Hepatic stellate cell (primary cell): ENCODE results near the gene DNAH5.

Source experiments
- DNase-seq: peaks from one replicate; pipeline ENCODE4 v3.0.0; 2011; ENCODE audit warnings: low spot score

The DNAH5 gene

GRCh38 chr5:13731121-13731628 is 213.3 kb downstream of the DNAH5 start:
- no peak for DNase-seq

GRCh38 chr5:13708906-13709305 is 235.6 kb downstream of the DNAH5 start:
- DNase-seq: no peak

- no peak for DNase-seq
Observed at GRCh38 chr5:13708432-13708831, 236.1 kb downstream of the DNAH5 start.

- DNase-seq: no peak
Observed at GRCh38 chr5:13704396-13704795, 240.1 kb downstream of the DNAH5 start.

GRCh38 chr5:13700626-13701025 is 243.9 kb downstream of the DNAH5 start:
- no peak for DNase-seq

GRCh38 chr5:13698885-13699284 is 245.6 kb downstream of the DNAH5 start:
- no peak for DNase-seq

GRCh38 chr5:13695076-13695712 is 249.3 kb downstream of the DNAH5 start:
- DNase-seq: no peak

GRCh38 chr5:13692172-13692571 is 252.3 kb downstream of the DNAH5 start:
- DNase-seq: no peak

- DNase-seq: no peak
Observed at GRCh38 chr5:13676531-13676930, 268.0 kb downstream of the DNAH5 start.

GRCh38 chr5:13674391-13674790 is 270.1 kb downstream of the DNAH5 start:
- DNase-seq: no peak

GRCh38 chr5:13673511-13673910 is 271.0 kb downstream of the DNAH5 start:
- no peak for DNase-seq

GRCh38 chr5:13664377-13664776 is 280.1 kb downstream of the DNAH5 start:
- DNase-seq: peak; percentile 61

- DNase-seq: no peak
Observed at GRCh38 chr5:13662626-13663025, 281.9 kb downstream of the DNAH5 start.

GRCh38 chr5:13661272-13661671 is 283.2 kb downstream of the DNAH5 start:
- DNase-seq: no peak

- DNase-seq: no peak
Observed at GRCh38 chr5:13660072-13660471, 284.4 kb downstream of the DNAH5 start.

- no peak for DNase-seq
Observed at GRCh38 chr5:13659391-13659790, 285.1 kb downstream of the DNAH5 start.

- DNase-seq: no peak
Observed at GRCh38 chr5:13658761-13659160, 285.7 kb downstream of the DNAH5 start.

- DNase-seq: no peak
Observed at GRCh38 chr5:13658152-13658551, 286.3 kb downstream of the DNAH5 start.

- no peak for DNase-seq
Observed at GRCh38 chr5:13653709-13654108, 290.8 kb downstream of the DNAH5 start.

GRCh38 chr5:13649656-13650055 is 294.8 kb downstream of the DNAH5 start:
- DNase-seq: no peak

- no peak for DNase-seq
Observed at GRCh38 chr5:13648822-13649221, 295.7 kb downstream of the DNAH5 start.

- DNase-seq: no peak
Observed at GRCh38 chr5:13643734-13644133, 300.8 kb downstream of the DNAH5 start.

GRCh38 chr5:13643196-13643595 is 301.3 kb downstream of the DNAH5 start:
- no peak for DNase-seq
